WERI-Rb-1 (cell line): ENCODE data around the gene CCDC106.
A peak's percentile ranks its signal among the peaks of the same experiment; 100 is the strongest.

Experiments used
- DNase-seq: peaks from one replicate; pipeline ENCODE4 v3.0.0-alpha.2; 2020
- H3K27ac ChIP-seq: fragments of 250-450 bp; sonication (Bioruptor Pico); 2 replicates; pipeline ENCODE4 v1.5.1; 2020; ENCODE audit warnings: mild to moderate bottlenecking, moderate library complexity
- H3K27me3 ChIP-seq: fragments of 250-450 bp; sonication (Bioruptor Pico); 2 replicates; pipeline ENCODE4 v1.5.1; 2021; ENCODE audit warnings: mild to moderate bottlenecking, low read depth, moderate library complexity; ENCODE audit not compliant: insufficient read depth, severe bottlenecking
- H3K36me3 ChIP-seq: fragments of 250-450 bp; sonication (Bioruptor Pico); 2 replicates; pipeline ENCODE4 v1.5.1; 2020; ENCODE audit warnings: mild to moderate bottlenecking, moderate library complexity
- H3K4me3 ChIP-seq: 2 replicates; pipeline ENCODE4 v1.5.1; 2011; ENCODE audit warnings: low read depth, mild to moderate bottlenecking, control low read depth, low read length
- H3K9me3 ChIP-seq: fragments of 250-450 bp; sonication (Bioruptor Pico); 2 replicates; pipeline ENCODE4 v1.5.1; 2021; ENCODE audit warnings: mild to moderate bottlenecking, moderate library complexity; ENCODE audit not compliant: severe bottlenecking
- CTCF ChIP-seq: IDR thresholded peaks from 2 replicates; pipeline ENCODE4 v1.5.1; 2011; ENCODE audit warnings: low read depth, mild to moderate bottlenecking, control low read depth, inconsistent platforms, low read length

CCDC106 gene

GRCh38 chr19:55656552-55656951 lies 8.5 kb downstream of the CCDC106 start:
- peaks cover 67% of the 10 kb centered on the region for H3K36me3 ChIP-seq
- H3K9me3 ChIP-seq = no peaks in the 10 kb centered on the region
- H3K27ac ChIP-seq = no peak overlapping the region; the same call in 1 of the 2 replicates
- no peak for TF ChIP-seq CTCF
- peak overlapping the region; percentile 99 for H3K4me3 ChIP-seq
- no peaks in the 10 kb centered on the region for H3K27me3 ChIP-seq
- no peak for DNase-seq

DNA sequence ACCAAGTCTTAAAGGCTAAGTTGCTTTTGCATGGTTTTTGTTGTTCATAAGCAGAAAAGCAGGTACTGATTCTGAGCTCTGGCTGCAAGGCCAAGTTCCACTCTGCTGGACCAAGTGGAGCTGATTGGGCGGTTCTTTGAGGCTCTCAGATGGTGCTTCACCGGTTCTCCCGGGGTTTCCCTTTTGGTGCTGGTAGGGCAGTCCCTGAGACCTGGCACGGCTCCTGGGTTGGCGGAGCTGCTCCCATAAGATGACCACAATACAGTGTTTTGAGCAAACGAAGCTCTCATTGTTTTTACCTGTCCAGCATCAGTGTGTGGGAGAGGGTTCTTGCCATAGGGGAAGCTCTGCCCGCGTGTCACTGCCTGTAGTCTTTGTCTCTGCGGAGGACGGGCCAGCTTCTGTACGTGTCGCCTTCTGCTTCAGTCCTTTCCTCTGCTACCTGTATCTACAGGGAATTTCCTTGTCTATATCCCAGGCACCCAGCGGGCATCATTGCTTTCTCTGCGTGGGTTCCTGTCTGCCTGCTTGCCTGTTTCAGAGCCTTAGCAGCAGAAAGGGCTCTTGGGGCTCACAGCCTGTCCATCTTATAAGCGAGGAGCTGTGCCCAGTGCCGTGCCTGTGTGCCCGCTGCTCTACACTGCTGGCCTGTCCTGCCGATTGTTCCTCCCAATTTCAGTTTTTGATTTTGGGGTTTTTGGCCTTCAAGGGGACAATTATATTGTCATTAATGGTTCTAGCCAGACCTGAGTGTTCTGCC lies 9.2 kb downstream of the CCDC106 start:
- peaks cover 68% of the 10 kb centered on the region for H3K36me3 ChIP-seq
- no peak overlapping the region for H3K4me3 ChIP-seq
- DNase-seq = no peak
- no peak for TF ChIP-seq CTCF
- no peak overlapping the region for H3K27ac ChIP-seq
- no peaks in the 10 kb centered on the region for H3K9me3 ChIP-seq
- no peaks in the 10 kb centered on the region for H3K27me3 ChIP-seq

- Histone ChIP-seq H3K9me3 (no peaks in the 10 kb centered on the region), H3K4me3 (no peak overlapping the region), H3K36me3 (peaks cover 78% of the 10 kb centered on the region), H3K27me3 (no peaks in the 10 kb centered on the region), H3K27ac (no peak overlapping the region)
- no peak for TF ChIP-seq CTCF
- DNase-seq = no peak
Observed at GRCh38 chr19:55658846-55659459, 10.9 kb downstream of the CCDC106 start.

GRCh38 chr19:55659822-55660221 lies 11.8 kb downstream of the CCDC106 start:
- Histone ChIP-seq H3K4me3 (no peak overlapping the region), H3K36me3 (peaks cover 87% of the 10 kb centered on the region), H3K9me3 (no peaks in the 10 kb centered on the region), H3K27me3 (no peaks in the 10 kb centered on the region), H3K27ac (no peak overlapping the region)
- no peak for DNase-seq
- no peak for TF ChIP-seq CTCF

DNA sequence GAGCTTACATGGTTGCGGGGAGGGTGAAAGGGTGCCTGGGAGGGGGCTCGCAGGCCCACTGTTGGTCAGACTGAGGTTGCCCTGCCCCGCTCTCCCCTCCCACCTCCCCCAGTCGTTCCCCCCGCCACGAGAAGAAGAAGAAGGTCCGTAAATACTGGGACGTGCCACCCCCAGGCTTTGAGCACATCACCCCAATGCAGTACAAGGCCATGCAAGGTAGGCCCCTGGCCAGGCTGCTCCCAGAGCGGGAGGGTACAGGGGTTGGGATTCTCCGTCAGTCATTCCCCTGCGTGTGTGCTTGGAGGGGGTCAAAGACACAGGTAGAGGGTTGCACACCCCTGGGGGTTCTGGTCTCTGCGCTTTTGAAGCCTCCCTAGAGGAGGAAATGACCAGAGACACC lies 12.4 kb downstream of the CCDC106 start:
- no peaks in the 10 kb centered on the region for H3K9me3 ChIP-seq
- TF ChIP-seq CTCF = no peak
- H3K27me3 ChIP-seq = no peaks in the 10 kb centered on the region
- no peak overlapping the region for H3K4me3 ChIP-seq
- DNase-seq = no peak
- H3K27ac ChIP-seq = no peak overlapping the region
- H3K36me3 ChIP-seq = peaks cover 84% of the 10 kb centered on the region
